GM12878 (cell line): ENCODE measurements around the gene NKD1. TPM values are rescaled to one million over a fixed set of nuclear protein-coding genes. Genes with fewer than 3 reads are reported as not detected.

Experiments used
- ATAC-seq: fragments of 200-7000 bp; cut with Tn5 transposase; 3 replicates; pipeline ENCODE4 v1.9.1; 2020; ENCODE audit warnings: mild to moderate bottlenecking, moderate library complexity
- BruUV-seq: library from RNA; stranded (reverse); fragments of 400-500 nt; replicated peaks from 2 replicates; lab custom pipeline; 2021; lab: Mats Ljungman, UMichigan
- CTCF ChIA-PET: fragments of 300-600 bp; sonication (Branson Sonifier 250); formaldehyde crosslinking; extraction: SDS; loops from one replicate; lab custom pipeline; 2021; ENCODE audit warnings: inconsistent platforms; lab: Yijun Ruan, JAX
- POLR2A ChIA-PET: fragments of 350-600 bp; formaldehyde crosslinking; extraction: SDS; loops from one replicate; lab custom pipeline; 2021; ENCODE audit warnings: inconsistent platforms; lab: Charles Lee
- RAD21 ChIA-PET: fragments of 300-600 bp; sonication (Branson Sonifier 250); formaldehyde crosslinking; loops from one replicate; lab custom pipeline; 2023; ENCODE audit warnings: antibody characterized with exemption; ENCODE audit not compliant: unreplicated experiment; lab: Charles Lee
- SMC1A ChIA-PET: fragments of 300-600 bp; sonication (Branson Sonifier 250); formaldehyde crosslinking; loops from one replicate; lab custom pipeline; 2023; ENCODE audit not compliant: unreplicated experiment, uncharacterized antibody; lab: Charles Lee
- DNase-seq: peaks from one replicate; pipeline ENCODE4 v3.0.0-alpha.2; 2011; ENCODE audit warnings: low read depth, low spot score
- FAIRE-seq: peaks from 3 replicates; lab custom pipeline; 2011; peaks lifted over from hg19 to GRCh38; lab: Jason Lieb, UNC
- H2AFZ ChIP-seq: 2 replicates; pipeline ENCODE4 v1.6.0; 2011; ENCODE audit warnings: low read depth, low read length, control low read depth; ENCODE audit not compliant: control insufficient read depth
- H3K27ac ChIP-seq: 2 replicates; pipeline ENCODE4 v1.5.1; 2011; ENCODE audit warnings: control low read depth; ENCODE audit not compliant: control insufficient read depth, insufficient read depth
- H3K27me3 ChIP-seq, 2 experiments: replicated peaks in 1 of 2; 2 replicates each; pipeline versions ENCODE4 v1.6.0 to v1.6.1; 2011; ENCODE audit warnings: low read length in 1 of 2; ENCODE audit not compliant: control insufficient read depth in 2 of 2, insufficient read depth in 2 of 2
- H3K36me3 ChIP-seq, 2 experiments: 2 replicates each; pipeline ENCODE4 v1.5.1; 2011; ENCODE audit warnings: low read length in 1 of 2; ENCODE audit not compliant: control insufficient read depth in 2 of 2, insufficient read depth in 2 of 2
- H3K4me1 ChIP-seq: 2 replicates; pipeline ENCODE4 v1.6.1; 2011; ENCODE audit warnings: mild to moderate bottlenecking, low read length, moderate library complexity, mixed read lengths; ENCODE audit not compliant: control insufficient read depth, insufficient read depth
- H3K4me2 ChIP-seq: 2 replicates; pipeline ENCODE4 v1.6.0; 2011; ENCODE audit warnings: control low read depth; ENCODE audit not compliant: control insufficient read depth, insufficient read depth
- H3K4me3 ChIP-seq: fragments of 200-600 bp; sonication (generic); 2 replicates; pipeline ENCODE4 v1.5.1; 2016
- H3K79me2 ChIP-seq: 2 replicates; pipeline ENCODE4 v1.6.0; 2011; ENCODE audit warnings: low read length; ENCODE audit not compliant: control insufficient read depth, insufficient read depth
- H3K9ac ChIP-seq: 2 replicates; pipeline ENCODE4 v1.8.0; 2011; ENCODE audit warnings: low read length, control low read depth, mixed read lengths; ENCODE audit not compliant: control insufficient read depth, insufficient read depth
- H3K9me3 ChIP-seq: replicated peaks from 3 replicates; pipeline ENCODE4 v1.5.1; 2011; ENCODE audit warnings: mild to moderate bottlenecking, low read length; ENCODE audit not compliant: control insufficient read depth, insufficient read depth
- H4K20me1 ChIP-seq: 2 replicates; pipeline ENCODE4 v1.6.0; 2011; ENCODE audit not compliant: control insufficient read depth, insufficient read depth
- ASH2L ChIP-seq: fragments of 300-600, 200-600 bp; sonication (generic); IDR thresholded peaks from 2 replicates; pipeline ENCODE4 v1.6.1; 2017; ENCODE audit warnings: low read depth, mild to moderate bottlenecking, borderline replicate concordance
- ATF3 ChIP-seq: IDR thresholded peaks from 2 replicates; pipeline ENCODE4 v1.6.1; 2011; ENCODE audit warnings: low read depth, mild to moderate bottlenecking, low read length, moderate library complexity, borderline replicate concordance; ENCODE audit errors: extremely low read depth
- BCL11A ChIP-seq: IDR thresholded peaks from 2 replicates; pipeline ENCODE4 v1.6.1; 2011; ENCODE audit warnings: low read depth, low read length
- BCLAF1 ChIP-seq: fragments of 450-650 bp; IDR thresholded peaks from 2 replicates; pipeline ENCODE4 v1.6.1; 2017; ENCODE audit warnings: antibody characterized with exemption, mild to moderate bottlenecking, moderate library complexity
- EED ChIP-seq: sonication (generic); IDR thresholded peaks from 2 replicates; pipeline ENCODE4 v1.6.1; 2016; ENCODE audit warnings: antibody characterized with exemption, low read depth
- KDM1A ChIP-seq: fragments of 200-600 bp; sonication (generic); IDR thresholded peaks from 2 replicates; pipeline ENCODE4 v1.6.1; 2016; ENCODE audit warnings: borderline replicate concordance
- MEF2A ChIP-seq: IDR thresholded peaks from 2 replicates; pipeline ENCODE4 v1.6.1; 2011; ENCODE audit warnings: low read depth, mild to moderate bottlenecking, low read length, moderate library complexity; ENCODE audit not compliant: insufficient read depth
- PAX5 ChIP-seq: IDR thresholded peaks from 2 replicates; pipeline ENCODE4 v1.6.1; 2011; ENCODE audit warnings: low read depth, low read length, borderline replicate concordance
- RAD21 ChIP-seq: IDR thresholded peaks from 2 replicates; pipeline ENCODE4 v1.6.1; 2011; ENCODE audit warnings: mild to moderate bottlenecking, low read depth, low read length, moderate library complexity; ENCODE audit not compliant: insufficient read depth
- SIN3A ChIP-seq: IDR thresholded peaks from 2 replicates; pipeline ENCODE4 v1.6.1; 2012; ENCODE audit warnings: low read depth, low read length, improper control_type of control experiment
- SREBF2 ChIP-seq: IDR thresholded peaks from 2 replicates; pipeline ENCODE4 v1.6.1; 2012; ENCODE audit warnings: mild to moderate bottlenecking, low read length
- ZNF274 ChIP-seq: IDR thresholded peaks from one replicate; pipeline ENCODE4 v1.8.0; 2011; ENCODE audit not compliant: insufficient read length, insufficient read depth
- WGBS: methylation state at CpG from one replicate; pipeline ENCODE4 v1.1.6; 2016; ENCODE audit warnings: low lambda C conversion rate; ENCODE audit not compliant: insufficient replicate concordance, insufficient coverage; ENCODE audit errors: missing lambda C conversion rate; 5-methylcytosine and 5-hydroxymethylcytosine counted together
- in situ Hi-C: fragments of 300-500 bp; cut with MboI; formaldehyde crosslinking; loops from 9 replicates; pipeline ENCODE4 v1.14.3; 2018; ENCODE audit warnings: mixed read lengths
- intact Hi-C: fragments of 100-400 bp; cut with micrococcal nuclease; formaldehyde crosslinking; loops from one replicate; pipeline ENCODE4 v1.14.2; 2022; ENCODE audit not compliant: unreplicated experiment
- polyA plus RNA-seq, 11 experiments: library from polyadenylated mRNA; depleted of rRNA in 4 of 11; unstranded in 6 of 11; stranded (reverse) in 5 of 11; fragments of >200 nt; fragmentation: Nextera tagmentation in 4 of 11; fragmentation: Illumina TruSeq in 1 of 11; extraction: Ambion mirVana in 4 of 11; extraction: Trizol in 1 of 11; gene quantifications; 1 replicate in 1 of 11; 2 replicates in 10 of 11; pipeline versions ENCODE4 v1.2.1 to v1.2.3, GENCODE V29; 2011 to 2016; ENCODE audit warnings: inconsistent platforms in 2 of 11, missing spikeins in 2 of 11, low read depth in 1 of 11
- total RNA-seq, 4 experiments: library from RNA; depleted of rRNA in 3 of 4; stranded (reverse); fragments of >200 nt in 3 of 4; fragmentation: Illumina TruSeq in 1 of 4; extraction: Trizol in 1 of 4; gene quantifications; 2 replicates each; pipeline versions ENCODE4 v1.2.1 to v1.2.3, GENCODE V29; 2013 to 2021
- TF ChIP-seq, protein P1 (sequence below): fragments of 450-650 bp; IDR thresholded peaks from 2 replicates; pipeline ENCODE4 v1.6.1; 2016; ENCODE audit warnings: mild to moderate bottlenecking

Gene NKD1
- total and polyA plus RNA-seq, 10 of the 15 experiments (the other 5 are each of a cell fraction or from before 2014, with no cell fraction given), result under 0.01 to 0.49 (median 0.04) TPM; not detected in 2

DNA sequence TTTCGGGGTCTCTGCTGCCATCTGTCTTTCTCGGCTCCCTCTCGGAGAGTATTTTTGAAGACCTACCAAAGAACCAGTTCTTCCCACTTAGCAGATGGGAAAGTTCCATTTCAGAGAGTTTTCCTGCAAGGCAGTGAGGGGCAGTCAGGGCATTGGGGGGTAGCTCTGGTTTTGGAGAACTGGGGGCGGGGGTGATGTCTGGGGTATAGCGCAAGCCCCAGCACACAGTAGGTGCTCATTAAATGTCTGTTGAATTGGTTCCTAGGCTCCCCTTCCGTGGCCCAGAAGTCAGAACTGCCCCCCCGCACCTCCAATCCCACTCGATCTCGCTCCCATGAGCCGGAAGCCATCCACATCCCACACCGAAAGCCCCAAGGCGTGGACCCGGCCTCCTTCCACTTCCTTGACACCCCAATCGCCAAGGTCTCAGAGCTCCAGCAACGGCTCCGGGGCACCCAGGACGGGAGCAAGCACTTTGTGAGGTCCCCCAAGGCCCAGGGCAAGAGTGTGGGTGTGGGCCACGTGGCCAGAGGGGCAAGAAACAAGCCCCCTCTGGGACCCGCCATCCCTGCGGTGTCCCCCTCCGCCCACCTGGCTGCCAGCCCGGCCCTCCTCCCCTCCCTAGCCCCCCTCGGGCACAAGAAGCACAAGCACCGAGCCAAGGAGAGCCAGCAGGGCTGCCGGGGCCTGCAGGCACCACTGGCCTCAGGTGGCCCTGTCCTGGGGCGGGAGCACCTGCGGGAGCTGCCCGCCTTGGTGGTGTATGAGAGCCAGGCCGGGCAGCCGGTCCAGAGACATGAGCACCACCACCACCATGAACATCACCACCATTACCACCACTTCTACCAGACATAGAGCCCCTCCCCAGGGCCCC, 85.0 kb downstream of the NKD1 start:
- Histone ChIP-seq H3K27me3 (no peaks in the 10 kb centered on the region; a peak in 2 of 4 replicates), H3K27ac (no peak overlapping the region), H3K4me1 (no peaks in the 10 kb centered on the region), H2AFZ (no peak overlapping the region), H3K79me2 (no peaks in the 10 kb centered on the region), H3K36me3 (no peaks in the 10 kb centered on the region), H3K4me3 (no peak overlapping the region), H4K20me1 (no peaks in the 10 kb centered on the region), H3K4me2 (no peak overlapping the region), H3K9me3 (no peaks in the 10 kb centered on the region), H3K9ac (no peak overlapping the region)
- DNase-seq (no peak), ATAC-seq (no peak), FAIRE-seq (no peak)
- no TSS peak for BruUV-seq
- POLR2A ChIA-PET, result no interaction called here
- in situ Hi-C loops, result no loop called here
- SMC1A ChIA-PET, result no interaction called here
- intact Hi-C loops, result no loop called here
- TF ChIP-seq PAX5 (no peak), EED (no peak), MEF2A (no peak), SREBF2 (no peak), BCL11A (no peak)
- 69% methylated on average over 27 of the region's 30 CpGs for WGBS
- RAD21 ChIA-PET, result no interaction called here
- CTCF ChIA-PET, result no interaction called here

- Histone ChIP-seq H3K36me3 (no peaks in the 10 kb centered on the region), H3K4me1 (no peaks in the 10 kb centered on the region), H4K20me1 (no peaks in the 10 kb centered on the region), H3K4me2 (no peak overlapping the region), H3K4me3 (no peak overlapping the region), H2AFZ (no peak overlapping the region), H3K27ac (no peak overlapping the region), H3K9me3 (no peaks in the 10 kb centered on the region), H3K27me3 (no peaks in the 10 kb centered on the region; a peak in 2 of 4 replicates), H3K79me2 (no peaks in the 10 kb centered on the region), H3K9ac (no peak overlapping the region)
- 63% methylated on average over 7 of the region's 7 CpGs for WGBS
- POLR2A ChIA-PET, result no interaction called here
- DNase-seq, result no peak
- ATAC-seq, result no peak
- intact Hi-C loops (no loop called here), in situ Hi-C loops (no loop called here)
- SMC1A ChIA-PET, result no interaction called here
- RAD21 ChIA-PET, result no interaction called here
- CTCF ChIA-PET, result interaction anchor here (0.6 kb wide), 1 partner anchor 173 kb away, joined by 3 read pairs; no protein-coding TSS in a partner anchor
- BruUV-seq, result no TSS peak
- no peak for FAIRE-seq
- TF ChIP-seq BCLAF1, result no peak
- TF ChIP-seq, protein P1, sequence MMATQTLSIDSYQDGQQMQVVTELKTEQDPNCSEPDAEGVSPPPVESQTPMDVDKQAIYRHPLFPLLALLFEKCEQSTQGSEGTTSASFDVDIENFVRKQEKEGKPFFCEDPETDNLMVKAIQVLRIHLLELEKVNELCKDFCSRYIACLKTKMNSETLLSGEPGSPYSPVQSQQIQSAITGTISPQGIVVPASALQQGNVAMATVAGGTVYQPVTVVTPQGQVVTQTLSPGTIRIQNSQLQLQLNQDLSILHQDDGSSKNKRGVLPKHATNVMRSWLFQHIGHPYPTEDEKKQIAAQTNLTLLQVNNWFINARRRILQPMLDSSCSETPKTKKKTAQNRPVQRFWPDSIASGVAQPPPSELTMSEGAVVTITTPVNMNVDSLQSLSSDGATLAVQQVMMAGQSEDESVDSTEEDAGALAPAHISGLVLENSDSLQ, result no peak
- no peak for TF ChIP-seq KDM1A
- TF ChIP-seq SIN3A, result no peak
- no peak for TF ChIP-seq ASH2L
- no peak for TF ChIP-seq ATF3
- no peak for TF ChIP-seq ZNF274
- no peak for TF ChIP-seq RAD21
Observed at GRCh38 chr16:50634090-50634489, 85.9 kb downstream of the NKD1 start.
